Activated T-helper 9 cell treated with anti-CD3 and anti-CD28 coated beads, Interleukin-2, amount 50 U/mL, for 16 hours (primary cell): ENCODE data around the gene NRG3.
"Not testable (repeated sequence)": the region's sequence is repeated elsewhere in the genome, so short reads cannot be mapped to it uniquely, and the experiment has no call there.

Source experiments
- DNase-seq: peaks from one replicate; pipeline ENCODE4 v3.0.0-alpha.2; 2020; ENCODE audit warnings: low read depth

Gene NRG3

DNA sequence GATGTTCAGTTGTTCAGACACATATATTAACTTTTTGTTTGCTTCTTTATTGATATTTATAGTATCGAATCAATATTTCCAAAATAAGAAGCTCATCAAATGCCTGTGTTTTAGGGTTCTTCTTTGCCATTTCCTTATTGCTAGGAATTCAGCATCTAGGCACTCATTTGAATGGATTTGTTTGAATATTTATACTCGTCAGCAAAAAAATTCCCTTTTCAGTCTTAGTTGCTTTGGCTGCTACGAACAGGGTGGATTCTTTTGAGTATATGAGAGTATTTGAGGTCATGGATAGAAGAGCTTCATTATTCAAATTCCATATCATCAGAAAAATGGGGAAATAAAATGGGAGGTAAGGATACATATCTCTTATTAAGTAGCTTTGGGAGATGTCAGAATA is 706.9 kb downstream of the NRG3 start:
- no peak for DNase-seq

DNA sequence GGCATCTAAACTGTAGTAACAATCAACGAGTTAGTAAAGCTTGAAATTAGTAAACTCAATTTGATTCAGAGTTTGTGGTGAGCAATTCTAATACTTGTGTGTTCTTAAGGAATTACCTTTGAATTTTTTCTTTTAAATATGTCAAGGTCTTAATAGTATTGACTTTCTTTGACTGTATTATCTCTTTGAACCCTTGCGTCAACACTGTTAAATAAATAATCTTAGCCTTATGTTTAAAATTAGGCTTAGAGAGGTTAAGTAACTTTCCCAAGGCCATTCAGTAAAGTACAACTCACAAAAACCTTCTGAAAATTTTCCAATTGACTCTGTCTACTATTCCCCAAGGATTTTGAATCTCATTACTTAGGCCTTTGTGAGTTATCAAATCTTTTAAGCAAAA is 716.4 kb downstream of the NRG3 start:
- DNase-seq, result no peak

DNA sequence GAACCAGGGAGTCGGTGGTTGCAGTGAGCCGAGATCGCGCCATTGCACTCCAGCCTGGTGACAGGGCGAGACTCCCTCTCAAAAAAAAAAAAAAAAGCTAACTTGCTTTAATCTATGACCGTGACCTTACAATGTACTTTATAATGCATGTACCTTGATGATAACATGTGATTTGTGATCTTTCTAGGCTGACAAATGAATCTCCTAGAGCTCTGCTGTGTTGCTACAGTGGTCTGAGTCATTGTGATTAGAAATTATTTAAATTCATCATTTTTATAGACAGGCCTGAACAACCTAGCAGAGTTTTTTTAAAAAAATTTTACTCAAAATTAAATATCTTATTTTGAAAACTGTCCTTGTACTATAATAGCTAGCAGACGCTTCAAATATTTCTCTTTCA is 722.8 kb downstream of the NRG3 start:
- DNase-seq, result no peak

DNA sequence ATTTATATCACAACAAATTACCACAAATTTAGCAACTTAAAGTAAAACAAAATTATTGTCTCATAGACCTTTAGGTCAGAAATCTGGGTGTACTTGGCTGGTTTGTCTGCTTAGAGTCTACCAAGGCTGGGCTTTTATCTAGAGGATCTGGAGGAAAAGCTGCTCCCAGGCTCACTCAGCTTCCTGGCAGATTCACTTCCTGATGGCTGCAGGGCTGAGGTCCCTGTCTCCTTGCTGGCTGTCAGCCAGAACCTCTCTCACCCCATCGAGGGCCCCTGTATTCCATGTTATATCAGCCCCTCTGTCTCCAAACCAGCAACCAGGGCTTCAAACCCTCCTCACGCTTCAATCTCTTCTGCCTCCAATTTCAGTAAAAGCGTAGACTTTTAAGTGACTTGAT is 734.9 kb downstream of the NRG3 start:
- no peak for DNase-seq

DNA sequence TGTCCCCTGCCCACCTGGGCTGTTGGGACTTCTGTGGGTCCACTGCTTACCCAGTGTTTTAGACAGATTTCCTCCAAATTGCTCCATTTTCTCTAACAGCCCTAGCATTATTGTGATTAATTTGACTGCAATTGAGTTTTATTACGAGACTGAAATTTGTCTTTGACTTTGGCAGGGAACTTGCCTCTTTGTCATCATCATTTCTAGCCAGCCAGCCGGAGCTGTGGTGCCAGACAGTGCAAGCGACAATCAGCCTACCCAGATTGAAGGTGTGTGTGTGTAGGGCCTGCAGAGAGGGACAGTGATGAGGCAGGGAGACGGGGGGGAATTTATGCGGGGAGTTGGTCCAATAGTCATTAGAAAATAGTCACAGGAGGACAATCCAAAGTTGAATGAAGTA is 743.0 kb downstream of the NRG3 start:
- no peak for DNase-seq

DNA sequence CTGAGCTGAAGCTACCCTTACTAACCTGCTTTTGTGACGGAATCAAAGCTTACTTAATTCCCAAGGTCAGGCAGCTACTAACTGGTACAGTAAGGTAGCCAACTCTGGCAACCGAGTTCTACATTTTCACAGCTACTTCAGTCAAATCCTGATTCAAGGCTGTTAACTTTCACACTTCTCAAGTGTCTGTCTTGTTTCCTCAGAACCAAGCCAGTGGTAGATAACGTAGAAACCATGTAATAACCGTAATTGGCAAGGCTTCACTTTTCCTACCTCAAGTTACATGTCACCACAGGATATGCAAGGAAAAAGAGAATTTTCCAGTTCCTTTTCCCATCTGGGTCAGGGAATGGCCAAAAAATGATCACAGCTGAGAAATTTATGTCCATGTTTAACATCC is 746.7 kb downstream of the NRG3 start:
- no peak for DNase-seq

DNA sequence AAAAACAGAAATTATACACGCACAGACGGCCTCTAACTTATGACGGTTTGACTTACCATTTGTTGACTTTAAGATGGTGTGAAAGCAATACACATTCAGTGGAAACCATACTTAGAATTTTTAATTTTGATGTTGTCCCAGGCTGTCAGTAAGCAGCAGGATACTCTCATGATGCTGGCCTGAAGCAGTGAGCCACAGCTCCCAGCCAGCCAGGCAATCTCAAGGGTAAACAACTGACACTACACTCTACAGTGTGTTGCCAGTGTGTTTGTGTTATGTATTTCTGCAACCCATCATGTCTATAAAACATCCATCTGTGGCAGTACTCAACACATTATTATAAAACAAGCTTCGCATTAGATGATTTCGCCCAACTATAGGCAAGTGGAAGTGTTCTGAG is 747.5 kb downstream of the NRG3 start:
- no peak for DNase-seq

DNA sequence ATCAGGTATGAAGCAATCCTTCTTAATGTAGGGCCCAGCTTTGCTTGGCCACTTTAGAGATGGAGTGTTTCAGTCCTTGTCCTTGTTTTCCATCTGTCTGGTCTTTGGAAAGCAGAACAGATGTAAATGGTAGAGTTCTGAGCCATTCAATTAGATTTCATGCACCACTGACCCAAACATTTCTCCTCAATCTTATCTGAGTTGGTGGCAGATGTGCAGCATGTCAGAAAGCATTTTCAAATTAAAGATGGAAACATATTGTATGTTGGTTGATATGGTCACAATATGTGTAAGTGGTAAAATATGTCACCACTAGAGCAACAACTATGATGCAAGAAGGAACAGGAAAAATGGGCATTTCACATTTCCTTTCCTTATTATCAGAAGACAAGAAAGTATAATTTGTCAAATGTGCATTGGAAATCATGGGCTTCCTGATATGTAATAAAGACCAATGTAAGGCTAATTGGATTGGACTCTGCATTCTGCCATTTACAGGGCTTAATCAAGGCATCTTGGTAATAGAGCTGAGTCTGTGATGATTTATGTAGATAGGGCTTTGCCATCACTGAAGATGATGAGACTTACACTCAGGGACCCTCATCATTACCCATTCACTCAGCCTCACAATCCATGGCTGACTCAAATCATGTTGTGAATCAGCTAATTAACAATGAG is 750.7 kb downstream of the NRG3 start:
- DNase-seq, result no peak

DNA sequence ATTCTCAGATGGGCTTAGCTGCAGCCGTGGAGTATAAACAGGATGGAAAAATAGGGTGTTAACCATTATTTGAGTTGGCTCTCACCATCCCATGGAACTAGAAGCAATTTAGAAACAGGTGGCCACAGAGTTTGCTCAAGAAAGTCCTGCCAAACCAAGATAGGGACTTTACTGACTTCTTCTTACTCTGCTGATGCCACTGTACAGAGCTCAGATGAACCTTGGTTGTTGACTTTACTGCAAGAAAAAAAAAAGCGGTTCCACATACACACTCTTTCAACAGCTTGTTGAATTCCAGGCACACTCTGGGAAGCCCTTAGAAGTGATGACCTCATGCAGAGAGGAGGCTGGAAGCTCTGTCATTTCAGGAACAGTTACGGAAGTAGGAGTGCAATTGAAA is 753.4 kb downstream of the NRG3 start:
- no peak for DNase-seq

DNA sequence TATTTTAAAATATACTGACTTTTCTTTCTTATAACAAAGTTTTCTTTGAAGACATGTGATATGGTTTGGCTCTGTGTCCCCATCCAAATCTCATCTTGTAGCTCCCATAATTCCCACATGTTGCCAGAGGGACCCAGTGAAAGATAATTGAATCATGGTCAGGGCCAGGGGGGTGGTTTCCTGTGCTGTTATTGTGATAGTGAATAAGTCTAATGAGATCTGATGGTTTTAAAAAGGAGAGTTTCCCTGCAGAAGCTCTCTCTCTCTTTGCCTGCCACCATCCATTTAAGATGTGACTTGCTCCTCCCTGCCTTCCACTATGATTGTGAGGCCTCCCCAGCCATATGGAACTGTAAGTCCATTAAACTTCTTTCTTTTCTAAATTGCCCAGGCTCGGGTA is 768.1 kb downstream of the NRG3 start:
- DNase-seq, result no peak

DNA sequence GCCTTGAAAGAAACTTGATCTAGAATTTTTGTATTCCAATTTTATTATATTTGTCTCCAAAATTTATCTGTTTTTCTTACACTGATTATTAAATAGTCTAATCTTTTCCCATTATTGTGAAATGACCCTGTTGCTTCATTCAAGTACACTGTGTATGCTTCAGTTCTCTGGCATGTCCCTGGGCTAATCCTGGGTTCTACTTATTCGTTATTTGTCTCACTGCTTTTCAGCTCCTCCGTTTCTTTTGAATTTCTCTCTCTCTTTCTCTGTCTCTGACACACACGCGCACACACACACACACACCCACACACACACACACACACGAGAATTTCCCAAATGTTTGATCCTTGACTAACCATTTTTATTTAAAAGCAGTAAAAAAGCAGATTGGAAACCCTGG is 768.6 kb downstream of the NRG3 start:
- DNase-seq, result no peak

DNA sequence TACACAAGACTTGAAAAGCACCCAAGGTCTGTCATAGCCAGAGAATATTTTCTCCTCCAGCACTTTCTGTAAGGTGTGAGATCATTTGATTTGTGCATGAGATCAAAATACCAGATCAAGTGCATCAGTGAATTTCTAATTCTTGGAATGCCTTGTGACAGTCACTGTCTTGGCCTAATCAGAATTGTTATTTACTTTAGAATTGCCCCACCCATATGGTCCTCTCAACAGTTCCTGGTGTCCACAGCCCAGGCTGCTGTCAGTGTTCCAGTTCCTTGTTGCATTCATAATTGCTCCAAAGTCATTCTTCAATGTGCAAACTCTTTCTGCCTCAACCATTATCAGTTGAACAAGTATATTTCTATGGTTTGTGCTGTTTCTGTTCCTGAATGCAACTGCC is 770.2 kb downstream of the NRG3 start:
- no peak for DNase-seq

DNA sequence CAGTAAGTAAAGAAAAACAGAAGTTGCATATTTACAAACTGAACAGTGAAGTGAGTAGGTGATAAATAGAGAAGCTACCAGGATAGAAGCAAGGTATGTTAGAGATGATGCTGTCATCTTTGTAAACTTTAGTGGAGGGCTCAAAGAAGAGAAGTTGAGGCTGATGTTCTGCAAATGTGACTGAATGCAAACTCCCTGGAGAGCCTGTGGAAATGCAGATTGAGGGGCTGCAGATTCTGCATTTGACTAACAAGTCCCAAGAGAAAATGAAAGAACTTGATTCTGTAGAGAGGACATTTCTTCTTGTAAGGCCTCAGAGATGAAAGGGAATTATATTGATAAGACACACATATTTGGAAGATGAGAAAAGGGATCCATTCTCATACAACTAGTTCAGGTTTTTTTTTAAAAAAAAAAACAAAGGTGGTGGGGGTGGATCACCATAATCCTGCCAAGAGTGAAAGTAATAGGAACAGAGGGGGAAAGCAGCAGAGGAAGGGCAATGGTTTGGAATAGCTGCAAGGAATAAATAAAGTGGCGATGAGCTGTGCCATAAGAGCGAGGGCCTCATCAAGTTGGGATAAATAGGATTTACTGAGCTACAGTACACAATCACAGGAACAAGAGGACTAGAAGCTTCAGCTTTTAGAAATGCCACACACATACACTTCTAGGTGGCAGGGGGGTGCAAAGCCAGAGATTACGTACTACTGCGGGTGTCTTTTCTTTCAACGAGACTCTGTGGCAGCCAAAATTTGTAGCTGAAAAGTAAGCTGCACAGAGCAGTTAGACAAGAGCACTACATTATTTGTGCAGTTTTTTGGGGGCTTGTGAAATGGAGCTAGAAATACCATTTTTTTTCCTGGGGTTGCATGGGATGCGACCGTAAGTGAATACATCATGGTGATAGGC is 778.5 kb downstream of the NRG3 start:
- no peak for DNase-seq

DNA sequence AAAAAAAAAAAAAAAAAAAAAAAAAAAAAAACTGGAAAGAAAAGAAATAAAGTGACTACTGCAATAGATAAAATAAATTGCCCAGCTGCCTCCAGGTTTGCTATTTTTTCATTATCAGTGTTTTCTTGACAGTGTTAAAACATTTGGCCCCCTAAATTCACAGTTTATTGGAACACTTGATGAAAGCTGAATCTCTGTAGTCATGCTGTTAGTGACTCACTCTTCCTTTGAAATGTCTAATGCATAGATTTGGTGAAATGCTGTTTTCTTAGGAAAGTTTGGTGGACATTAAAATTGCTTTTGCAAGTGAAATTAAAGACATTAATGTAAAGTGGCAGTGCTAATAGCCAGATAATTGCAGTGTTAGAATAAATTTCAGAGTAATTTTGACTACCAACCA is 785.2 kb downstream of the NRG3 start:
- no peak for DNase-seq

DNA sequence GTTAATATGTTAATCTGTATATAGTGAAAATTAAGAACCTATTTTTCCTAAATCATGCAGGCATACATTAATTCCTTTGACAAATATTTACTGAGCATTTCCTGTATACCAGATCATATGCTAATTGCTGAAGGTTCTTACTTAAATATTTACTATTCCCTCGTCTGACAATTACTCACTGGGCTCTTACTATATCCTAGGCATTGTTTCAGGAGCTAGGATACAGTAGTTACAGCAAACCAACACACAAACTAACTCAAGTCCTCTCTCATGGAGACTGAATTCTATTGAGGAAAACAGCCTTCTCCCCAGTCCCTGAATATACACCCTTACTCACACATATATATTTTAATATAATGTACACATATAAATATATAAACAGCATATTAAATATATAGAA is 786.0 kb downstream of the NRG3 start:
- DNase-seq, result no peak

DNA sequence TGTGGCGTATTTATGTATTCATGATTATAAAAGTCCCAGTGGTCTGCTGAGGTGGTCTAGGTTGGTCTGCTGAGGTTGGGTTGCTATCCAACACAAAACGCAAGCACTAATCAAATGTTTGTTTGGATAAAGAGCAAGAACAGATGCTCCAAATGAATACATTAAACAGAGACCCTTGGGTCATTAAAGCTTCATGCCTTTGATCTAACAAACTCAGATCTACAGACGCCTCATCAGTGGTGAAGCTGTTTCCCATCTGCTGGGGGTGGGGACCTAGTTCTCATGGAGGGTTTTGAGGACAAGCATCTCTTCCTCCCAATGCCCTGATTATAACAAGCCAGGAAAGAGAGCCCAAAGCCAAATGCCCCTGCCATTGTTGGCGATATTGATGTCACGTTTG is 786.7 kb downstream of the NRG3 start:
- DNase-seq, result no peak

DNA sequence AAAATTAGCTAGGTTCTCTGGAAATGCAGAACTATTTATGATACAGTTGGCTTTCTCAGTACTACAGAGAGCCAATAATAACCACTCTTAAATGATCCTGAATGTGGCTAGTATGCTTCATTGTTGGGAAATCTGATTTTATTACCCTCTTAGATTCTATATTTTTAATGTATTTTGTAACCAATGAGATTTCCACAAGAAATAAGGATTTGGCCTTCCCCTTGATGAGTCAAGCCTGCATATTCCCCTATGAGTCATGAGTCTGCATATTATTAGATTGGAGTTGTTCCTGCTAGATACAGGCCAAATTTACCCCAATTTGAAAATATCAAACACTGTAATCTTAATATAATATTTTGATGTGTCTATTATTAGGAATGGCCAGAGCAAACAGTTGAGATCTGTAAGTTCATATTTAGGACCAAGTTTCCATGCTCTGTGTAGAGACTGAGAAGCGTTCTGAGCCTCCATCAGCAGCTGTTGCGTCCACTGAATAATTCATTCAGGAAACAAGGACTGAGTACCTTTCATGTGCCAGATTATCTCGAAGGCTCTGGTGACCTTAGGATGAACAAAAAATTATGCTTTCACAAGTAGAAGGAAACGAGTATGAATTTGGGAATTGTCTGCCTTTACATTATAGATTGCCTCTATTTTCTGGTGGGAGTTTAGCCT is 793.4 kb downstream of the NRG3 start:
- DNase-seq, result no peak

DNA sequence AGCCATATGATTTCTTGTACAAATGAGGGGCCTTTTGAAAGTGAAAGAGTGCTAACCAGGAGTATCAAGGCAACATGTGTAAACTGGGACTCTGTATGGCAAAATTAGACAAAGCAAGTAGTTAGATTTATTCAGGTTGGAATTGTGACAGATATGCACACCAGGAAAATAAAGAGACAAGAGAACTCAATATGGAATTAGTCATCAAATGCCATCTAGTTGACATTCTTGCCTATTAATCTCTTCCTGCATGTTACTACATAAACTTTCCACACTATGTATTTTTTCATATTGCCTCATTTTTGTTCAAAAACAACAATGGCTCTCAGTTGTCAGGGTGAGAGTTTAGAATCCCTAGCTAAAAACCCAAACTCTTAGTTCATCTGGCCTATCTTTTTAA is 799.0 kb downstream of the NRG3 start:
- DNase-seq, result no peak

DNA sequence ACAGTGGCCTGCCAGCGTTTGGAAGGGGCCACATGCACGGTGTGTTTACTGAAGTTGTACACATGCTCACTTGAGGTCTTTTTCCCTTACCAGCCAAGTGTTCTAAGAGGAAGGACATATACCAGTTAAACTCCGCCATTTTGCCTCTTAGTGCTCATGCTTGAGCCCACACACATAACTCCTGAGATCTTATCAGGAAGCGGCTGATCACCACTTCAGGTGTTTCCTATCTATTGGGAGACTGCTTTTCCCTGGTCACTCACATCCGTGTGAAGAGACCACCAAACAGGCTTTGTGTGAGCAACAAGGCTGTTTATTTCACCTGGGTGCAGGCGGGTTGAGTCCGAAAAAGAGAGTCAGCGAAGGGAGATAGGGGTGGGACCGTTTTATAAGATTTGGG is 802.9 kb downstream of the NRG3 start:
- not testable (repeated sequence) for DNase-seq

DNA sequence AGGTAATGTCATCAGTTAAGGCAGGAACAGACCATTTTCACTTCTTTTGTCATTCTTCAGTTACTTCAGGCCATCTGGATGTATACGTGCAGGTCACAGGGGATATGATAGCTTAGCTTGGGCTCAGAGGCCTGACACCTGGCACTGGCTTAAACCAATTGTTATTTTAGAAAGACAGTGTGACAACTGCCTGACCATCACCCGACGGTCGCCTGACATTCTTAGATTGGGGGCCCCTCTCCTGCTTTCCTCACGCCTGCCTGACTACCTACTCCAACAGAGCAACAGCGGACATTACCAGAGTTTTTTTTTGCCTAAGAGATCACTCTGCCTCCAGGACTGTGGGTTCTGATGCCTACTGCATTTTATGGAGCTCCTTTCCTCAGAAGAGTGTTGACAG is 803.5 kb downstream of the NRG3 start:
- DNase-seq, result not testable (repeated sequence)

DNA sequence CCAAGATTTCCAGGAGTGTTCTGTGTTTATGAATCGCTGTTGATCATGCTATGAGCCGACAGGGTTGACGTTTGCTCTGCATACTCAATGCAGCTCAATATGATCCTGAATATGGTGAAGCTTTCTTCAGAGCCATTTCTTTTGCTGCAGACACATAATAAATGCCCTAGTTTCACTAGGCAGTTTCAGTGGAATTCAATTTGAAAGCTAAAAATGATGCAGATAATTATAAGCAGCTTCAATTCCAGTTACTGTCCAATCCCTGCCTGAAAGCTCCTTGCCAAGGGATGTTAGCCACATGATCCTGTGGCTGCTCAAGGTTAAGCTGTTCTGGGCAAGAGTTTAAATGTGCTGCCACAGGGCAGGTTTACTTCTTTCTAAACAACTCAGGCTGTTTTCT is 805.6 kb downstream of the NRG3 start:
- no peak for DNase-seq

DNA sequence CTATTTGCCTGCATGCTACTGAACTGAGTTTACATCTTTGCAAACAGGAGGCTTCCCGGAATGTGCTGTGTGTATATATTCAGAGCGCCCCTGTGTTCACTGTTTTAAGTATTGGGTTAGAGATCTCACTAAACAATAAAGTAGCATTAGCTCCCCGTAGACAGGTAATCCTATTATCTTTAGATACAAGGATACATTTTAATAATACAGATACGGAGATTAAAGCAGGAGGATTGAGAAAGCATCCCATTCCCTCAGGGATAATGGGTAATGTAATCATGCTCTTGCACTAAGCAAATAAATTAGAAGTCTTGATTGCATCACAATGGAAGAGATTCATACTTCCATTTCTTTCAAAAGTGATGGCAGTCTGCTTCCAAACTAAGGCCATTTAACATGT is 809.0 kb downstream of the NRG3 start:
- DNase-seq, result no peak

DNA sequence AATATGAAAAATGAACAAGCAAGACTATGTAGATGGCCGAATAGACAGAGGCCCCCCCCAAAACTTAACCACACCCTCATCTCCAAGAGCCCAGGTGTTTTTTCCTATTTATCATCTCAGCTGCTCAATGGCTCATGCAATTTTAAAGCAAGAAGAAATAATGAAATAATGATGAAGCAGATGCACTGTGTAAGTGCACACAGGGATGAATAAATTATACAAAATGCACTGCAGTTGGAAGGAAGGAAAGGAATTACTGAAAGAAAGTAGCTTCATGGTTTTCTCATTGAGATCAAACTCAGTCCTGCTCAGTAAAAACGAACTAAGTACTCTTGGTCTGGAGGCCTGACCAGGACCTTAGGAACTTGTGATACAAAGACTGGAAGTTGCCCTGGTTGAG is 810.1 kb downstream of the NRG3 start:
- no peak for DNase-seq
